ENCODE measurements around the gene YLPM1. TPM values are rescaled to one million over a fixed set of nuclear protein-coding genes. Genes with fewer than 3 reads are reported as not detected.
A peak's percentile ranks its signal among the peaks of the same experiment; 100 is the strongest.

Gene YLPM1
- total and polyA plus RNA-seq, 2 donors (not counting 1 experiment from before 2014, with no cell fraction given): 22.4 to 116 TPM

- ATAC-seq (ENCODE audit: low read depth) (peak; percentile 46), DNase-seq (peak; percentile 77)
- H3K36me3 ChIP-seq (replicated peaks in 1 of 2; ENCODE audit: control extremely low read depth in 1 of 2, control insufficient read depth in 1 of 2, extremely low read depth in 1 of 2, insufficient read depth in 2 of 2, low read length in 1 of 2): peaks cover 10 to 13% of the 10 kb centered on the region in 2 experiments
- 1% methylated on average over 40 of the region's 49 CpGs for WGBS (ENCODE audit: insufficient coverage)
- peak overlapping the region; percentile 97 for H2AFZ ChIP-seq (ENCODE audit: insufficient read depth, low read depth, low read length, poor library complexity, severe bottlenecking)
- H3K4me1 ChIP-seq (ENCODE audit: control insufficient read depth in 2 of 2, insufficient read depth in 2 of 2, low read length in 2 of 2): peaks cover 29 to 32% of the 10 kb centered on the region in 2 donors
- Mint-ChIP-seq H3K27me3 (no peaks in the 10 kb centered on the region), H3K9me3 (ENCODE audit: insufficient read depth) (no peaks in the 10 kb centered on the region), H3K4me3 (peak overlapping the region; percentile 100), H3K27ac (peak overlapping the region; percentile 99), H3K4me1 (peaks cover 57% of the 10 kb centered on the region)
- H3K4me2 ChIP-seq (replicated peaks; ENCODE audit: low read depth, low read length, poor library complexity, severe bottlenecking): peak overlapping the region; percentile 77
- peak overlapping the region; percentile 76 to 94 (median 79) for H3K4me3 ChIP-seq (ENCODE audit: control extremely low read depth in 1 of 5, extremely low read depth in 1 of 5, insufficient read depth in 1 of 5, low read depth in 2 of 5, low read length in 4 of 5)
- ChIA-PET POLR2A (interaction anchor here (0.7 kb wide), 3 partner anchors 11 to 774 kb away, joined by 3 read pairs; no protein-coding TSS in a partner anchor), CTCF (interaction anchor here (1.4 to 41.3 kb wide), 4 partner anchors 19 to 206 kb away, joined by 5 to 926 read pairs (median 100); no protein-coding TSS in a partner anchor)
- no peaks in the 10 kb centered on the region for H3K27me3 ChIP-seq (replicated peaks in 1 of 4; ENCODE audit: control extremely low read depth in 1 of 4, control insufficient read depth in 3 of 4, insufficient read depth in 4 of 4, low read length in 3 of 4)
- peaks cover 39% of the 10 kb centered on the region for H4K20me1 ChIP-seq (ENCODE audit: control insufficient read depth, insufficient read depth, low read length, poor library complexity, severe bottlenecking)
- H3K9me3 ChIP-seq (ENCODE audit: control extremely low read depth in 1 of 3, control insufficient read depth in 2 of 3, insufficient read depth in 1 of 3, low read length in 2 of 3): no peaks in the 10 kb centered on the region
- H3K79me2 ChIP-seq (ENCODE audit: control insufficient read depth, insufficient read depth, low read length): peaks cover 67% of the 10 kb centered on the region
- no peak for TF ChIP-seq CTCF (IDR thresholded peaks at IDR 0.05)
- TF ChIP-seq EZH2 (IDR thresholded peaks at IDR 0.05; ENCODE audit: borderline replicate concordance, insufficient read depth, low read depth, low read length, poor library complexity, severe bottlenecking): no peak
- H3K9ac ChIP-seq (ENCODE audit: low read length): peak overlapping the region; percentile 88
- intact Hi-C loops (cut with micrococcal nuclease): no loop called here
- peak overlapping the region; percentile 80 to 89 for H3K27ac ChIP-seq (ENCODE audit: low read length in 2 of 2)
Observed at GRCh38 chr14:74882103-74882920, 119.2 kb downstream of the YLPM1 start.

Other genes starting within 250 kb of the YLPM1 start
- gene LTBP2, start 151.1 kb upstream of the YLPM1 start, total RNA-seq: 0.22 and 0.51 TPM in 2 replicates
- 0.12 and 0.52 TPM in 2 replicates for gene LTBP2, start 151.1 kb upstream of the YLPM1 start, polyA plus RNA-seq
- 39.4 and 44.4 TPM in 2 replicates for gene AREL1, start 50.2 kb upstream of the YLPM1 start, total RNA-seq
- gene AREL1, start 50.2 kb upstream of the YLPM1 start, polyA plus RNA-seq: 19.2 and 20.7 TPM in 2 replicates
- 40.6 and 41.6 TPM in 2 replicates for gene FCF1, start 50.2 kb upstream of the YLPM1 start, total RNA-seq
- gene FCF1, start 50.2 kb upstream of the YLPM1 start, polyA plus RNA-seq: 21.1 and 29.5 TPM in 2 replicates
- 0.07 TPM in 1 of 2 replicates, not detected in the other for gene PROX2, start 112.8 kb downstream of the YLPM1 start, total RNA-seq
- 0.03 and 0.04 TPM in 2 replicates for gene PROX2, start 112.8 kb downstream of the YLPM1 start, polyA plus RNA-seq
- 89.5 and 100 TPM in 2 replicates for gene DLST, start 118.6 kb downstream of the YLPM1 start, total RNA-seq
- gene DLST, start 118.6 kb downstream of the YLPM1 start, polyA plus RNA-seq: 73.1 and 104 TPM in 2 replicates
- 3.4 TPM in 2 replicates for gene RPS6KL1, start 159.9 kb downstream of the YLPM1 start, total RNA-seq
- 0.52 and 4.4 TPM in 2 replicates for gene RPS6KL1, start 159.9 kb downstream of the YLPM1 start, polyA plus RNA-seq
- gene PGF, start 192.3 kb downstream of the YLPM1 start, total RNA-seq: 0.44 and 0.47 TPM in 2 replicates
- 0.07 TPM in 1 of 2 replicates, not detected in the other for gene PGF, start 192.3 kb downstream of the YLPM1 start, polyA plus RNA-seq
- gene EIF2B2, start 239.6 kb downstream of the YLPM1 start, total RNA-seq: 25.5 and 31.1 TPM in 2 replicates
- gene EIF2B2, start 239.6 kb downstream of the YLPM1 start, polyA plus RNA-seq: 14.1 and 27.6 TPM in 2 replicates

All from B cell (primary cell).